GM13977 (cell line): ENCODE data around the gene TPBGL.

Experiments
- DNase-seq: peaks from one replicate; pipeline ENCODE4 v3.0.0; 2012; ENCODE audit warnings: low spot score
- CTCF ChIP-seq: IDR thresholded peaks from 2 replicates; pipeline ENCODE4 v1.5.1; 2012; ENCODE audit warnings: mild to moderate bottlenecking, control low read depth; ENCODE audit not compliant: insufficient read depth; ENCODE audit errors: extremely low read depth, missing control alignments
- in situ Hi-C: fragments of 300-500 bp; cut with MboI; formaldehyde crosslinking; loops from one replicate; pipeline ENCODE4 v1.12.0; 2022; ENCODE audit warnings: low sequenced_read_pairs, low pct_unique_long_range_greater_than_20kb, mixed read lengths, inconsistent platforms; ENCODE audit not compliant: unreplicated experiment

The TPBGL gene

GRCh38 chr11:75262961-75263852 is 22.6 kb downstream of the TPBGL start:
- DNase-seq: no peak
- in situ Hi-C loops: no loop called here
- no peak for TF ChIP-seq CTCF

DNA sequence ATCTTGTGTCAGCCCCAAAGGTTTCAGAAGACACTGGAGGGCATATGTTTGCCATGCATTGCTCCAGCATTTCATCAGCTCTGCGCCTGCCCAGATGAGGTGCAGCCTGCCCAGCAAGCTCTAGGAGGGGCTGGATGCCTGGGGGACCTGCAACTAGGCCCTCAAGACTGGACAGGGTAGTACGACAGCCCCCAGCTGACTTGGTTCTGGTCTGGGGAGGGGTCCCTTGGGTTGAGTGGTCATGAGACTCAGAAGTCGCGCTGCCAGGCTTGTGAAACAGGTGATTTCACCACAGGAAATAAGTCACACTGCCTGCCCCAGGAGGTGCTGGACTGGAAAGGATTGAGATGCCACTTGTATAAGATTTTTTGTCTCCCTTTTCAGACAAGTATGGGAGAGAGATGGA is 23.4 kb downstream of the TPBGL start:
- in situ Hi-C loops: no loop called here
- no peak for DNase-seq
- no peak for TF ChIP-seq CTCF

GRCh38 chr11:75264356-75264755 is 23.8 kb downstream of the TPBGL start:
- DNase-seq: no peak
- no peak for TF ChIP-seq CTCF
- in situ Hi-C loops: no loop called here

DNA sequence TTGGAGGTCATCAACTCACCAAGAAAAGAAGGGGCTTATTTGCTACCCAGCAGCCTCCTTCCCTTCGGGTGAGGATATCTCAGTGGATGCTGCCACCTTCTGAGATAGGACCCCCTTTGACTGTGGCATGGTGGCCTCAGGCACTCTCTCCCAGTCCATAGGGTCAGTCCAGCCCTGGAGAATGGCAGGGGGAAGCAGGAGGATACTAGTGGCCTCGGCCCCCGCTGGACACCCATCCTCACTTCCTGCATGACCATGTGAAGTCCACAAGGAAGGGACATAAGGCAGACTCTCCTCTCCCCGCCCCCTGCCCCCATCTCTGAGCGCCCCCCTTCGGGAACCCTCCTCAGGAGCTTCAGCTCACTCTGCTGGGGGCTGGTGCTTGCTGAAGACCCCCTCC is 24.4 kb downstream of the TPBGL start:
- DNase-seq: no peak
- in situ Hi-C loops: no loop called here
- no peak for TF ChIP-seq CTCF

DNA sequence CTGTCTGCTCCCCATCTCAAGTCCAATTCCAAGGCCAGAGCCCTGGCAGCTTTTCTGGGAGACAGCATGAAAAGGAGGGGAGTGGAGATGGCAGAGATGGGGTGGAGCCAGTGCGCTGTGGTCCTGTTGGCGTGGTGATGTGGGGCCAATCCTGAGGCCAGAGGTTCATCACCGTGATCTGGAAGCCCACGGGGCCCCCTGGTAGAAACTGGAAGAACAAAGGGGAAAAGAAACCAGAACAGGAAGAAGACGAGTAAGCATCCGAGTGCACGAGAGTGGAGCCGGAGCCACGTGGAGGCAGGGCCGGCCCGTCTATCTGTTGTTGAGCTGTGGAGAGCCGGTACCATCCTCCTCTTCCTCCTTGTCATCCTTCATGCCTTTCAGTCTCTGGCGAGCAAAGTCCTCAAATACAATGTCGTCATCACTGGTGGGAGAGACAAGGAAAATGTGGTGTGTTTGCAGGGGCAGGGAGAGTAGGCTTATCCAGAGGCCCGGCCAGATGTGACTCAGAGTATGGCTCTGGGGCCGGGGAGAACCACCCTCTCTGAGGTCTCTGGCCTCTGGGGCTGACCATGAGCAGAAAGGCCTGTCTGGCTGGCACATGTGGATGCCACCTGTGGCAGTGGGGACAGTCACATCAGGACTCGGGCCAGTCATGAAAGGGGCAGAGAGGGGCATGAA is 25.4 kb downstream of the TPBGL start:
- TF ChIP-seq CTCF: no peak
- no peak for DNase-seq
- in situ Hi-C loops: no loop called here

DNA sequence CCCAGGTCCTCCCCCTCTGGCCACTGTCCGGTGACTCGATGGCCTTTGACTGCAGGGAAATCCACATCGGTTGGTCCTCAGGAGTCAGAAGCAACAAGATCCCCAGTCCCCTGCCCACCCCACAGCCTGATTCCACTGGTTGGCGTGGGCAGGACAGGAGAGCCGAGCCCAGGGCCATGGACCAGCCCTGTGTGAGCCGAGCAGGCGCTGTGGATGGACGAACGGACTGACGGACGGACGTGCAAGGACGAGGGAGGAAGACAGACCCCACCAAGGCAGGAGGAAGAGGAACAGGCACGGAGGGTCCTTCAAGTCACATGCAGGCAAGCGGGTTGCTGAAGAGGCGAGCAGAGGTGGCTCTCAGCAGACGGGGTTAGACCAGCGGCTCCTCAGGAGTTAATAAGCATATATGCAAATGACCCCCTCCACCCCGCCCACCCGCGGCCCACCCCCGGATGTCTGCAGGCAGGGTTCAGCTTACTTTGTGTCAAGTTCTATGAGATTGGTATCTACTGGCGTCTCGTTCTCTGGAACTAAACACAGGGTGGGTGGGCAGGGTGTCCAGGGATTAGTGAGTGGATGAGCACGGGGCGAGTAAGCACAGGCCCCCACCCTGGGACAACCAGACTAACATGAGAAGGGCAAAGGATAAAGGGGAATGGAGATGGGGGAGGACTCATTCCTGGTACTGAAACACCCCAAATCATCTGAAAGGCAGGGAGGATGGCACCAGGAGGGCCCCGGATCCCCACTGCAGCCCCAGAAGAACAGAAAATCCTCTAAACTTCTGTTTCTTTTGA is 26.8 kb downstream of the TPBGL start:
- in situ Hi-C loops: no loop called here
- no peak for TF ChIP-seq CTCF
- no peak for DNase-seq
